Measurements from ENCODE around the gene SCGB1D2.

Gene SCGB1D2

DNA sequence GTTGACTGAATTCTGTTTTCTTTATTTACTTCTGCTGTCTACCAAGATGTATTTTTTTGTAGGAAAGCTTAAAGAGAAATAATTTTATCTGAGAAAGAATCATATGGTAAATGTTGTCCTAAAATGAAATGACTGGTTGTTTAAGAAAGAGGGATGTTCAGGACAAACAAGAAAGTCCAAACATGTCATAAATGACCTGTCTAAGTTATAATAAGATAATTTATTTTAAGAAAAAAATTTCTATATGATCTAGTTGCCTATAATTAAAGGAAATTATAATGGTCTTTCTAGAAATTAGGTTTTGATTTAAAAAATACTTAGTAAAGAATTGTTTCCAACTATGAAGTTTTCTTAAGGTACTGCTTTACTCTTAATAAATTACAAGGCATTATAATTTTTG lies 38.4 kb downstream of the SCGB1D2 start:
- Mint-ChIP-seq H3K9me3 (no peaks in the 10 kb centered on the region), H3K27me3 (peaks cover 8% of the 10 kb centered on the region), H3K4me3 (no peak overlapping the region), H3K36me3 (ENCODE audit: low read depth) (no peaks in the 10 kb centered on the region), H3K27ac (no peak overlapping the region), H3K4me1 (ENCODE audit: low read depth) (no peaks in the 10 kb centered on the region)
